H1 (cell line): Measurements from ENCODE around the gene PIWIL1. TPM values are rescaled to one million over a fixed set of nuclear protein-coding genes. Genes with fewer than 3 reads are reported as not detected.

ENCODE experiments used
- CBX8 ChIP-seq: fragments of 300-800, 300-1000 bp; sonication (generic); IDR thresholded peaks from 2 replicates; pipeline ENCODE4 v1.7.1; 2016; ENCODE audit warnings: low read depth, low read length, borderline replicate concordance
- CHD7 ChIP-seq: fragments of 300-600 bp; sonication (generic); IDR thresholded peaks from 2 replicates; pipeline ENCODE4 v1.7.1; 2012; ENCODE audit warnings: low read length, moderate library complexity, mild to moderate bottlenecking, inconsistent platforms; ENCODE audit not compliant: insufficient replicate concordance
- FOSL1 ChIP-seq: IDR thresholded peaks from 2 replicates; pipeline ENCODE4 v1.6.1; 2011; ENCODE audit warnings: mild to moderate bottlenecking, low read depth, low read length, moderate library complexity; ENCODE audit not compliant: insufficient read depth
- NRF1 ChIP-seq: IDR thresholded peaks from 2 replicates; pipeline ENCODE4 v1.6.1; 2011; ENCODE audit warnings: mild to moderate bottlenecking, low read depth, low read length, improper control_type of control experiment
- SIRT6 ChIP-seq: IDR thresholded peaks from one replicate; pipeline ENCODE4 v1.7.1; 2012; ENCODE audit warnings: low read length, inconsistent platforms
- TAF7 ChIP-seq: optimal IDR thresholded peaks from 2 replicates; pipeline ENCODE3; 2011; ENCODE audit warnings: low read depth, mild to moderate bottlenecking, inconsistent platforms, low read length, moderate library complexity, borderline replicate concordance
- TCF12 ChIP-seq: IDR thresholded peaks from 2 replicates; pipeline ENCODE4 v1.6.1; 2011; ENCODE audit warnings: low read depth, mild to moderate bottlenecking, low read length
- polyA plus RNA-seq, 7 experiments: library from polyadenylated mRNA; depleted of rRNA in 3 of 7; stranded (reverse) in 5 of 7; unstranded in 2 of 7; fragments of >200 nt in 5 of 7; fragments of 200-250 nt in 2 of 7; gene quantifications; 1 replicate in 5 of 7; 2 replicates in 1 of 7; 4 replicates in 1 of 7; pipeline versions ENCODE4 v1.2.1 to v1.2.3, GENCODE V29; 2011 to 2013; ENCODE audit warnings: missing spikeins in 2 of 7, mixed read lengths in 2 of 7
- total RNA-seq: library from RNA; stranded (reverse); fragmentation: NEBNext Ultra II Directional; extraction: Animal tissue kit (Norgen Biotek cat#: 25700); gene quantifications from 2 replicates; pipeline ENCODE4 v1.2.1, GENCODE V29; 2021

The PIWIL1 gene
- total and polyA plus RNA-seq, 2 of the 8 experiments (the other 6 are each of a cell fraction or from before 2014, with no cell fraction given) = not detected

- TF ChIP-seq CHD7 (no peak), FOSL1 (no peak), NRF1 (no peak), CBX8 (no peak), TCF12 (no peak), TAF7 (no peak), SIRT6 (no peak)
Measured at GRCh38 chr12:130300737-130301535, 36.8 kb upstream of the PIWIL1 start (continued).
